ENCODE measurements around the gene BMP7.
A peak's percentile ranks its signal among the peaks of the same experiment; 100 is the strongest.

BMP7 gene

DNA sequence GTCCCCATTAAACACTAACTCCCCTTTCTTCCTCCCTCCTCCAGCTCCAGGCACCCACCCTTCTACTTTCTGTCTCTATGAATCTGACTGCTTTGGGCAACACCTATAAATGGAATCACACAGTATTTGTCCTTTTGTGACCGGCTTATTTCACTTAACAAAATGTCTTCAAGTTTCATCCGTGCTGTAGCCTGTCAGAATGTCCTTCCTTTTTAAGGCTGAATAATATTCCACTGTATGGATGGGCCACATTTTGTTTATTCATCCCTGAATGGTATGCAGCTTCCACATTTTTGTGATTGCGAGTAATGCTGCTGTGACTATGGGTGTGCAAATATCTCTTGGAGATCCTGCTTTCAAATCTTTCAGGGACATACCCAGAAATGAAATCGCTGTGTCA lies 28.4 kb downstream of the BMP7 start:
- H3K36me3 Mint-ChIP-seq (ENCODE audit: low read depth): peaks cover 34% of the 10 kb centered on the region
- peaks cover 58% of the 10 kb centered on the region for H3K27me3 Mint-ChIP-seq (ENCODE audit: low read depth)
- H3K4me1 Mint-ChIP-seq: peaks cover 35% of the 10 kb centered on the region
- no peak overlapping the region for H3K4me3 Mint-ChIP-seq
- TF ChIP-seq, protein P1, sequence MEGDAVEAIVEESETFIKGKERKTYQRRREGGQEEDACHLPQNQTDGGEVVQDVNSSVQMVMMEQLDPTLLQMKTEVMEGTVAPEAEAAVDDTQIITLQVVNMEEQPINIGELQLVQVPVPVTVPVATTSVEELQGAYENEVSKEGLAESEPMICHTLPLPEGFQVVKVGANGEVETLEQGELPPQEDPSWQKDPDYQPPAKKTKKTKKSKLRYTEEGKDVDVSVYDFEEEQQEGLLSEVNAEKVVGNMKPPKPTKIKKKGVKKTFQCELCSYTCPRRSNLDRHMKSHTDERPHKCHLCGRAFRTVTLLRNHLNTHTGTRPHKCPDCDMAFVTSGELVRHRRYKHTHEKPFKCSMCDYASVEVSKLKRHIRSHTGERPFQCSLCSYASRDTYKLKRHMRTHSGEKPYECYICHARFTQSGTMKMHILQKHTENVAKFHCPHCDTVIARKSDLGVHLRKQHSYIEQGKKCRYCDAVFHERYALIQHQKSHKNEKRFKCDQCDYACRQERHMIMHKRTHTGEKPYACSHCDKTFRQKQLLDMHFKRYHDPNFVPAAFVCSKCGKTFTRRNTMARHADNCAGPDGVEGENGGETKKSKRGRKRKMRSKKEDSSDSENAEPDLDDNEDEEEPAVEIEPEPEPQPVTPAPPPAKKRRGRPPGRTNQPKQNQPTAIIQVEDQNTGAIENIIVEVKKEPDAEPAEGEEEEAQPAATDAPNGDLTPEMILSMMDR (IDR thresholded peaks at IDR 0.05; ENCODE audit: unreplicated experiment in 3 of 3): no peak
- H3K9me3 Mint-ChIP-seq: peaks cover 6% of the 10 kb centered on the region
- H3K27ac Mint-ChIP-seq: peak overlapping the region in 1 of 3 experiments; percentile 69

DNA sequence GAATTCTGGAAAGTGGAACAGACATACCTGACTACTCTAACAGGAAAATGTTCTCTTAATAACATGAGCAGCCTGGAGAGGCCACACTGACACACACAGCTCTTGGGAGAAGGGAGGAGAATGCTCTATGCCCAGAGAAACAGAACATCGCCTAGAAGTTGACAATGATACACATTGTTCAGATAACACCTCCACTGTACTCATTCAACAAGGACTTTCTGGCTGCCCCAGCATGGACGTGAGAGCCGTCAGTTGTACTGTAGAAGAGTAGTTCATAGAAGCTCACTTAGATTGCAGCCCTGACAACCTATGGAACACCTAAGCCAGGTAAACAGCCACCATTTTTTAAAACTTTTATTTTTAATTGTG lies 28.9 kb downstream of the BMP7 start:
- Mint-ChIP-seq H3K4me1 (peaks cover 35% of the 10 kb centered on the region), H3K27me3 (ENCODE audit: low read depth) (peaks cover 60% of the 10 kb centered on the region)
- TF ChIP-seq, protein P1 (IDR thresholded peaks at IDR 0.05; ENCODE audit: unreplicated experiment in 3 of 3): no peak

DNA sequence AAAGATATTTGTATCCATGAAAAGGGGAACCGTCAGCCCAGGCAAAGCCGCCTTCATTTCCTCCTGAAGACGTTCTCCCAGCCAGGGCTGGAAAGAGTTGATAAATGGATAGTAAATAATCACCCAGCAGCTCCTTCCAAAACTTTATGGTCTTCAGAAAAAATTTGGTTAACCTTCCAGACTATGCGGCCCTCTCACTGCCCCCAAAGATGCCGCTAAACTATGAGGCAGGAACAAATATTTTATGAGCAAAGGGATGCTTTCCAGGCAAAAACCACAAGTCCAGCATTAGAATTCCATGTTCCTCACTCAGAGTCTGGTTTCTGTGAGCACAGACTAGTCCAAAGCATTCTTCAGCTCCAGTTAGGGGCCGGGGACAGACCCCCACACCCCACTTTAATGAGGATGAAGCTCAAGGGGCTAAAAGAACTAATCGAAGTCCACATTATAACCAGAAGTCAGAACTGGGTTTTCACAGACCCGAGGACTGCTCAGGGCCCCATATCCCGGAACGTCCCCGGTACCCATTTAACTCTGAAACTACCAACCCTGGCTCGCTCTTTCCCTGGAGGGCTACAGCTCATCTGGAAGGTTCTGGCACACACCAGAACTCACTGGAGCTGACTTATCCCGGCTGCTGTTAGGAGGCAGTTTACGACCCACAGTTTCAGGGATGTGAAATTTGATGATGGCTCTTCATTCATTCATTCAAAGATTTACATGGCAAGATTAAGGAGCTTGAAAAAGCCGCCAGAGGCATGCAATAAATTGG lies 29.4 kb downstream of the BMP7 start:
- Mint-ChIP-seq H3K4me3 (no peak overlapping the region), H3K36me3 (ENCODE audit: low read depth) (peaks cover 34% of the 10 kb centered on the region), H3K9me3 (peaks cover 6% of the 10 kb centered on the region), H3K27ac (peak overlapping the region; percentile 18 to 69 (median 54)), H3K4me1 (peaks cover 41% of the 10 kb centered on the region), H3K27me3 (ENCODE audit: low read depth) (peaks cover 60% of the 10 kb centered on the region)
- TF ChIP-seq, protein P1 (IDR thresholded peaks at IDR 0.05; ENCODE audit: unreplicated experiment in 3 of 3): no peak

More for the DNA sequence above, 28.9 kb downstream of the BMP7 start:
- peaks cover 6% of the 10 kb centered on the region for H3K9me3 Mint-ChIP-seq
- H3K4me3 Mint-ChIP-seq: no peak overlapping the region
- H3K36me3 Mint-ChIP-seq (ENCODE audit: low read depth): peaks cover 34% of the 10 kb centered on the region
- H3K27ac Mint-ChIP-seq: peak overlapping the region; percentile 18 to 69 (median 40)

DNA sequence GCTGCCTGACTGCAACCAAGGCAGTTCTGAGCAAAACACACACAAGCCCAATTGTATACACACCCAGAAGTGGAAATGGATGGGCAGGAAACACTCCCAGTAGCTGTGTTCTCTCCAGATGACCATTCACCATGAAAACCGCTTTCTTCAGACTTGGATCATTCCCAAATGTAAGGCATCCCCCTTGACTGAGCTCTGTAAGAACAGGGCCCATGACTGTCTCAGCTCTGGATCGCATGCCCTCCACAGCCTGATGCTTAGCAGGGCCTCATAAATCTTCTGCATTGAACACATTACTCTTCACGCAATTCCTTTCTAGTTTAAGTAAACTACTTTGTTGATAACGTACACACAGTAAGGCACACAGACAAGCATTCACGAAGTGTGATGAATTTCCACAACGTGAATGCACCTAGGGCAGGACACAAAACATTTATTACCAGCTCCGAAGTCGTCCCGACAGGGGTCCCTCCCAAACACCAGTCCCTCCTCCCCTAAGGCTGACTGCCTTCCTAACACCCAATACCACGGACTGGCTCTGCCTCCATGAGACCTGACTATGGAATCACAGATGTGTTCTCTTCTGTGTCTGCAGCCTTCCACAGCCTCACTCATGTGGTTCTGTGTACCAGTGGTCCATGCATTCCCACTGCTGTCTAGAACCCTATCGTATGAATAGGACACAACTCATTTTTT lies 31.7 kb downstream of the BMP7 start:
- Mint-ChIP-seq H3K27ac (peak overlapping the region in 1 of 3 experiments; percentile 44), H3K36me3 (ENCODE audit: low read depth) (peaks cover 17% of the 10 kb centered on the region), H3K4me1 (peaks cover 39% of the 10 kb centered on the region), H3K27me3 (ENCODE audit: low read depth) (peaks cover 63% of the 10 kb centered on the region), H3K4me3 (no peak overlapping the region), H3K9me3 (peaks cover 3% of the 10 kb centered on the region)
- TF ChIP-seq, protein P1 (IDR thresholded peaks at IDR 0.05; ENCODE audit: unreplicated experiment in 3 of 3): no peak

DNA sequence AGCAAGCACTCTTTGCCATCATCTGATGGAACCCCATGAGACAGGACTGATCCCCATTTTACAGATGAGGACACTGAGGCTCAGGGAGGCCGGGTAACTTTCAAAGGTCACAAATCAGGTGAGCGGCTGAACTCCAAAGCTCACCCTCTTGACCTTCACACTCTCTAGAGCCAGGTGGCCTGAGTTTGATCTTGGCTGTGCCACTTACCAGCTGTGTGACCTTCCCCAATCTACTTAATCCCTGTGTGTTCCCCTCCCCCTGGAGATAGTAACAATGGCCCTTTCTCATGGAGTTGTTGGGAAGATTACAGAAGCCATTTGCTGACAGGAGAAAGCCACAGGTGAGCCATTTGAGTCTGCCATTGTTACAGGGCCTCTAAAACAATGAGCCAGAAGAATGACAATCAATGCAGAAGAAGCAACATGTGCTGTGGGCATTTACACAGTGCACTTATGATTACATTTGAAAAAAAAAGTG lies 34.5 kb downstream of the BMP7 start:
- Mint-ChIP-seq H3K9me3 (no peaks in the 10 kb centered on the region), H3K27me3 (ENCODE audit: low read depth) (peaks cover 66% of the 10 kb centered on the region)

More for the DNA sequence above, 34.5 kb downstream of the BMP7 start:
- Mint-ChIP-seq H3K4me1 (peaks cover 31% of the 10 kb centered on the region), H3K36me3 (ENCODE audit: low read depth) (peaks cover 11% of the 10 kb centered on the region), H3K4me3 (no peak overlapping the region), H3K27ac (no peak overlapping the region)
- TF ChIP-seq, protein P1 (IDR thresholded peaks at IDR 0.05; ENCODE audit: unreplicated experiment in 3 of 3): no peak
